ENCODE data around the gene ITGAE. TPM values are rescaled to one million over a fixed set of nuclear protein-coding genes. Genes with fewer than 3 reads are reported as not detected.

The ITGAE gene
- total and polyA plus RNA-seq, 2 experiments from 2014 or later: 23.3 to 80.3 TPM

DNA sequence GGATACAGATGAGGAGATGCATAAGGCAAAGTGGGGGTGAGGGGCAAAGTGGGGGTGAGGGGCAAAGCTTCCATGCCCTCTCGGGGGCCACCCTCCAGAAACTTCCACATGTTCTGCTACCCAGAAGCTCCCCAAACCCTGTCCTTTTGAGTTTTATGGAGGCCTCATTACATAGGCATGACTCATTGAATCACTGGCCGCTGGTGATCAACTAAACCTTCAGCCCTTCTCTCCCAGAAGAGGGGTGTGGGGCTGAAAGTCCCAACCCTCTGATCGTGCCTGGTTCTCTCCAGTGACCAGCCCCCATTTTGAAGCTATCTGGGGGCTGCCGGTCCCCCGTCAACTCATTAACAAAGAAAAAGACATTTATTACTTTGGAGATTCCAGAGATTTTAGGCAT is 27.5 kb downstream of the ITGAE start:
- Histone ChIP-seq H3K4me2 (ENCODE audit: unreplicated experiment) (no peak overlapping the region), H3K9me2 (ENCODE audit: insufficient read depth) (no peaks in the 10 kb centered on the region), H2AFZ (no peak overlapping the region), H3K4me1 (ENCODE audit: insufficient read depth) (peaks cover 5% of the 10 kb centered on the region; the same call in 1 of the 2 replicates), H3F3A (ENCODE audit: insufficient read depth) (no peaks in the 10 kb centered on the region), H3K27me3 (replicated peaks; ENCODE audit: insufficient read depth) (no peaks in the 10 kb centered on the region), H3K4me3 (no peak overlapping the region), H3K9me3 (ENCODE audit: low read depth) (no peaks in the 10 kb centered on the region), H3K36me3 (ENCODE audit: low read depth) (no peaks in the 10 kb centered on the region), H3K27ac (no peak overlapping the region), H4K20me1 (ENCODE audit: insufficient read depth) (no peaks in the 10 kb centered on the region), H3K9ac (no peak overlapping the region), H3K79me2 (ENCODE audit: insufficient read depth) (no peaks in the 10 kb centered on the region)
- in situ Hi-C loops (cut with MboI): no loop called here
- WGBS, 2 experiments (ENCODE audit: low coverage in 1 of 2, low lambda C conversion rate in 2 of 2, missing lambda C conversion rate in 2 of 2): 39 to 40% methylated on average over 5 of the region's 5 CpGs
- no peak for TF ChIP-seq EZH2phosphoT487 (IDR thresholded peaks at IDR 0.05; ENCODE audit: insufficient read depth, low read depth)
- no peak for TF ChIP-seq EZH2 (IDR thresholded peaks at IDR 0.05; ENCODE audit: insufficient read depth, poor library complexity, severe bottlenecking)
- peak; percentile 73 for DNase-seq

GRCh38 chr17:3772764-3773163 is 28.2 kb downstream of the ITGAE start:
- Histone ChIP-seq H3K27me3 (replicated peaks; ENCODE audit: insufficient read depth) (no peaks in the 10 kb centered on the region), H3K27ac (no peak overlapping the region), H3K4me3 (no peak overlapping the region), H3F3A (ENCODE audit: insufficient read depth) (no peaks in the 10 kb centered on the region), H2AFZ (no peak overlapping the region), H3K9ac (no peak overlapping the region), H3K36me3 (ENCODE audit: low read depth) (no peaks in the 10 kb centered on the region), H3K4me2 (ENCODE audit: unreplicated experiment) (no peak overlapping the region), H3K9me3 (ENCODE audit: low read depth) (no peaks in the 10 kb centered on the region), H3K9me2 (ENCODE audit: insufficient read depth) (no peaks in the 10 kb centered on the region), H3K79me2 (ENCODE audit: insufficient read depth) (no peaks in the 10 kb centered on the region), H4K20me1 (ENCODE audit: insufficient read depth) (no peaks in the 10 kb centered on the region), H3K4me1 (ENCODE audit: insufficient read depth) (peaks cover 5% of the 10 kb centered on the region; the same call in 1 of the 2 replicates)
- 69 to 70% methylated on average over 12 of the region's 12 CpGs for WGBS, 2 experiments (ENCODE audit: low coverage in 1 of 2, low lambda C conversion rate in 2 of 2, missing lambda C conversion rate in 2 of 2)
- no peak for DNase-seq
- in situ Hi-C loops (cut with MboI): no loop called here
- TF ChIP-seq EZH2 (IDR thresholded peaks at IDR 0.05; ENCODE audit: insufficient read depth, poor library complexity, severe bottlenecking): no peak
- TF ChIP-seq EZH2phosphoT487 (IDR thresholded peaks at IDR 0.05; ENCODE audit: insufficient read depth, low read depth): no peak

DNA sequence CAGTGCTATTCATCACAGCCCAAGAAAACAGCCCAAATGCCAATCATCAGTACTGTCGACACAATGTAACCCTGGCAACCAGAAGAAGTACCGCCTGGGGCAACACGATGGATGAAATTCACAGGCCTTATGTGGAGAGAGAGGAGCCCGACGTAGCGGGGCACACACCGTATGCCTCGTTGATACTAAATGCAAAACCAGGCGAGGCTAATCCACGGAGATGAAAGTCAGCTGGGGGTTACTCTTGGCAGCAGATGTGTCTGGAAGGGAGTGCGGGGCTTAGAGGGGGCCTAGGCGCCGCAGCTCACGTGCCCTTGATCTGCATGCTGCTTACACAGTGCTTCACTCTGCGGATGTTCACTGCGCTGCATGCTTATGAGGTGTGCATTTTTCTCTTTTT is 29.8 kb downstream of the ITGAE start:
- no peak overlapping the region for H3K27ac ChIP-seq
- H3K79me2 ChIP-seq (ENCODE audit: insufficient read depth): no peaks in the 10 kb centered on the region
- H3K27me3 ChIP-seq (replicated peaks; ENCODE audit: insufficient read depth): no peaks in the 10 kb centered on the region
- no peaks in the 10 kb centered on the region for H3K9me2 ChIP-seq (ENCODE audit: insufficient read depth)
- H3K4me2 ChIP-seq (ENCODE audit: unreplicated experiment): no peak overlapping the region
- in situ Hi-C loops (cut with MboI): no loop called here
- TF ChIP-seq EZH2phosphoT487 (IDR thresholded peaks at IDR 0.05; ENCODE audit: insufficient read depth, low read depth) (no peak), EZH2 (IDR thresholded peaks at IDR 0.05; ENCODE audit: insufficient read depth, poor library complexity, severe bottlenecking) (no peak)
- no peak overlapping the region for H3K9ac ChIP-seq
- no peaks in the 10 kb centered on the region for H3F3A ChIP-seq (ENCODE audit: insufficient read depth)
- no peak for DNase-seq
- no peak overlapping the region for H2AFZ ChIP-seq
- no peaks in the 10 kb centered on the region for H4K20me1 ChIP-seq (ENCODE audit: insufficient read depth)
- H3K4me1 ChIP-seq (ENCODE audit: insufficient read depth): peaks cover 5% of the 10 kb centered on the region; the same call in 1 of the 2 replicates
- H3K36me3 ChIP-seq (ENCODE audit: low read depth): no peaks in the 10 kb centered on the region
- WGBS, 2 experiments (ENCODE audit: low coverage in 1 of 2, low lambda C conversion rate in 2 of 2, missing lambda C conversion rate in 2 of 2): 48 to 50% methylated on average over 16 of the region's 16 CpGs
- H3K9me3 ChIP-seq (ENCODE audit: low read depth): no peaks in the 10 kb centered on the region
- no peak overlapping the region for H3K4me3 ChIP-seq

DNA sequence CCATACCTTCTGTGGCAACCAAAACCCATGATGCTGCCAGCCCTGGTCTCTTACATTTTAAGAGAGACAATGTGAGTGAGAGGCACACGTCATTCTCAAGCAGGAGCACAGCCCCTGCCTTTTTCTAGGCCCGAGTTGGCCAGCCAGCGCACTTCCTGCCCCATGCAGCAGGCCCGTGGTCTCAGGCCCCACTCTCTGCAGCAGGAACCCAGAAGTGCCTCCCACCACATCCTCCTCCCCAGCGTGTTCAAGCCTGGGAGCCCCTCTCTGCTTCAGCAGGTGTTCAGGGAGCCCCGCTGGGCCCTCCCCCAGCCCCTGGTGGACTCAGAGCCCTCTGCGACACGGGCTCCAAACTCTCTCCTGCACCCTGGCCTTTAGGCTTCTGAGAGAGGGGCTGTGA is 30.5 kb downstream of the ITGAE start:
- DNase-seq: no peak
- Histone ChIP-seq H3K4me2 (ENCODE audit: unreplicated experiment) (no peak overlapping the region), H3K9me2 (ENCODE audit: insufficient read depth) (no peaks in the 10 kb centered on the region), H3F3A (ENCODE audit: insufficient read depth) (no peaks in the 10 kb centered on the region), H3K9me3 (ENCODE audit: low read depth) (no peaks in the 10 kb centered on the region), H3K36me3 (ENCODE audit: low read depth) (no peaks in the 10 kb centered on the region), H3K27ac (no peak overlapping the region), H3K79me2 (ENCODE audit: insufficient read depth) (no peaks in the 10 kb centered on the region), H2AFZ (no peak overlapping the region), H3K9ac (no peak overlapping the region), H3K27me3 (replicated peaks; ENCODE audit: insufficient read depth) (no peaks in the 10 kb centered on the region), H3K4me1 (ENCODE audit: insufficient read depth) (peaks cover 5% of the 10 kb centered on the region; the same call in 1 of the 2 replicates), H4K20me1 (ENCODE audit: insufficient read depth) (no peaks in the 10 kb centered on the region), H3K4me3 (no peak overlapping the region)
- in situ Hi-C loops (cut with MboI): no loop called here
- no peak for TF ChIP-seq EZH2 (IDR thresholded peaks at IDR 0.05; ENCODE audit: insufficient read depth, poor library complexity, severe bottlenecking)
- TF ChIP-seq EZH2phosphoT487 (IDR thresholded peaks at IDR 0.05; ENCODE audit: insufficient read depth, low read depth): no peak
- WGBS, 2 experiments (ENCODE audit: low coverage in 1 of 2, low lambda C conversion rate in 2 of 2, missing lambda C conversion rate in 2 of 2): 64 to 66% methylated on average over 8 of the region's 8 CpGs

GRCh38 chr17:3768769-3769168 is 32.2 kb downstream of the ITGAE start:
- in situ Hi-C loops (cut with MboI): no loop called here
- no peaks in the 10 kb centered on the region for H3F3A ChIP-seq (ENCODE audit: insufficient read depth)
- no peaks in the 10 kb centered on the region for H3K79me2 ChIP-seq (ENCODE audit: insufficient read depth)
- H3K9me3 ChIP-seq (ENCODE audit: low read depth): no peaks in the 10 kb centered on the region
- TF ChIP-seq EZH2 (IDR thresholded peaks at IDR 0.05; ENCODE audit: insufficient read depth, poor library complexity, severe bottlenecking) (no peak), EZH2phosphoT487 (IDR thresholded peaks at IDR 0.05; ENCODE audit: insufficient read depth, low read depth) (no peak)
- no peak overlapping the region for H2AFZ ChIP-seq
- no peaks in the 10 kb centered on the region for H3K27me3 ChIP-seq (replicated peaks; ENCODE audit: insufficient read depth)
- H3K4me2 ChIP-seq (ENCODE audit: unreplicated experiment): no peak overlapping the region
- no peaks in the 10 kb centered on the region for H3K9me2 ChIP-seq (ENCODE audit: insufficient read depth)
- no peak overlapping the region for H3K4me3 ChIP-seq
- no peaks in the 10 kb centered on the region for H4K20me1 ChIP-seq (ENCODE audit: insufficient read depth)
- H3K27ac ChIP-seq: no peak overlapping the region
- no peak for DNase-seq
- H3K36me3 ChIP-seq (ENCODE audit: low read depth): no peaks in the 10 kb centered on the region
- peaks cover 5% of the 10 kb centered on the region; the same call in 1 of the 2 replicates for H3K4me1 ChIP-seq (ENCODE audit: insufficient read depth)
- 18 to 22% methylated on average over 6 to 8 of the region's 8 CpGs for WGBS, 2 experiments (ENCODE audit: low coverage in 1 of 2, low lambda C conversion rate in 2 of 2, missing lambda C conversion rate in 2 of 2)
- no peak overlapping the region for H3K9ac ChIP-seq
